CD4-positive, alpha-beta T cell treated with Interferon gamma for 1 hour (primary cell): ENCODE measurements around the gene TAX1BP3.

Experiments
- DNase-seq: peaks from one replicate; pipeline ENCODE4 v3.0.0-alpha.2; 2020

TAX1BP3 gene

GRCh38 chr17:3657874-3658783, 10.2 kb downstream of the TAX1BP3 start:
- DNase-seq, result no peak

- no peak for DNase-seq
Measured at GRCh38 chr17:3657588-3657869, 10.8 kb downstream of the TAX1BP3 start.

- no peak for DNase-seq
Measured at GRCh38 chr17:3656755-3657587, 11.4 kb downstream of the TAX1BP3 start.

GRCh38 chr17:3656353-3656752, 12.0 kb downstream of the TAX1BP3 start:
- DNase-seq, result no peak

- no peak for DNase-seq
Measured at GRCh38 chr17:3655766-3656165, 12.6 kb downstream of the TAX1BP3 start.

GRCh38 chr17:3647769-3648555, 20.4 kb downstream of the TAX1BP3 start:
- peak; percentile 36 for DNase-seq

GRCh38 chr17:3647251-3647650, 21.1 kb downstream of the TAX1BP3 start:
- DNase-seq, result no peak

GRCh38 chr17:3645310-3645709, 23.1 kb downstream of the TAX1BP3 start:
- DNase-seq, result no peak

GRCh38 chr17:3643889-3644349, 24.5 kb downstream of the TAX1BP3 start:
- DNase-seq, result no peak

GRCh38 chr17:3641717-3642486, 26.5 kb downstream of the TAX1BP3 start:
- DNase-seq, result no peak

GRCh38 chr17:3641014-3641413, 27.4 kb downstream of the TAX1BP3 start:
- no peak for DNase-seq

- DNase-seq, result peak; percentile 42
Measured at GRCh38 chr17:3639981-3640596, 28.3 kb downstream of the TAX1BP3 start.

GRCh38 chr17:3636908-3637373, 31.4 kb downstream of the TAX1BP3 start:
- no peak for DNase-seq

- peak; percentile 94 for DNase-seq
Measured at GRCh38 chr17:3636154-3636907, 32.0 kb downstream of the TAX1BP3 start, which contains the start of the genes CTNS and SHPK. TSS of gene CTNS (plus strand) at chr17:3636760. CDS start at chr17:3640207, 3,447 bp downstream. TSS of gene SHPK (minus strand) at chr17:3636250. CDS start at chr17:3636219, 31 bp downstream.

- DNase-seq, result no peak
Measured at GRCh38 chr17:3635474-3636153, 32.8 kb downstream of the TAX1BP3 start.

GRCh38 chr17:3632287-3632686, 36.1 kb downstream of the TAX1BP3 start:
- no peak for DNase-seq

- no peak for DNase-seq
Measured at GRCh38 chr17:3630781-3631180, 37.6 kb downstream of the TAX1BP3 start.

GRCh38 chr17:3627769-3628167, 40.6 kb downstream of the TAX1BP3 start:
- DNase-seq, result no peak

GRCh38 chr17:3626831-3627768, 41.3 kb downstream of the TAX1BP3 start:
- DNase-seq, result no peak
